AG09319 (cell line): ENCODE data around the gene ACOT4.
"Not testable (repeated sequence)": the region's sequence is repeated elsewhere in the genome, so short reads cannot be mapped to it uniquely, and the experiment has no call there.

Source experiments
- DNase-seq: peaks from one replicate; pipeline ENCODE4 v3.0.0-alpha.2; 2010; ENCODE audit warnings: low read depth; ENCODE audit errors: extremely low read depth
- CTCF ChIP-seq: IDR thresholded peaks from 2 replicates; pipeline ENCODE4 v1.5.1; 2011; ENCODE audit warnings: low read depth, mild to moderate bottlenecking, inconsistent platforms, low read length, moderate library complexity

ACOT4 gene

GRCh38 chr14:73589116-73589515 lies 2.6 kb upstream of the ACOT4 start:
- TF ChIP-seq CTCF: no peak
- DNase-seq: no peak

- not testable (repeated sequence) for DNase-seq
These were observed 1.0 kb upstream of the ACOT4 start for GRCh38 chr14:73590673-73591004.

GRCh38 chr14:73594491-73594890 lies 2.8 kb downstream of the ACOT4 start:
- no peak for DNase-seq
- TF ChIP-seq CTCF: no peak

DNA sequence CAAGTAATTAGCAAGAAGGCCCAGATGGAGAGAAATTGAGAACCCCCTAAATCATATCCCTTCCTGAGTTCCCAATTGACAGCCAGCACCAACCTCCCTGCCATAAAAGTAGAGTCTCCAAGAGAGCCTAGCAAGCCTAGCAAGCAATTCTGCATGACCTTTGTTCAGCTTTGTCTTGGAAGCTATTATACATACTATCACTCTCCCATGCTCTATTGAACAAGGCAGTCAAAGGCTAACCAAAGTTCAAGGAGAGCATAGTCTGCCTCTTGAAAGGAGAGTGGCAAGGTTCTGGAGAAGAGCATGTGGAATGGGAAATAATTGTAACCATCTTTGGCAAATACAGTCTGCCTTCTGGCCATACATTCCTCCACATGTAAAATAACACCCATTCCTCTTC lies 7.8 kb downstream of the ACOT4 start:
- no peak for TF ChIP-seq CTCF
- no peak for DNase-seq

DNA sequence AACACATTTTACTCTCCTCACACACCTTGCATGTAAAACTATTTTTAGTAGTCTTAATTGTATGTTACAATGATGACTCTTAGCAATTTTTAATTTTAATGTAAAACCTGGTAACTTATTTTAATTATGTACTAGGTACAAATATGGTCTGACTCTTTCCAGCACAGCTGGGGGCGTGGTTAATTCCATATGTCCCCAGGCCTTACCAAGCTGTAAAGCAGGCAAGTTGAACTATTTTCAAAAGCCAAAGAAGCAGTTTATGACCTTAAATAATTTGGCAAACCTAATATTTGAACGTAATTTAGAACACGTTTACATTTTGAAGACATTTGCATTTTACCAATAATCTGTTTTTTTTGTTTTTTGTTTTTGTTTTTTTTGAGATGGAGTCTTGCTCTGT lies 11.3 kb downstream of the ACOT4 start:
- no peak for DNase-seq
- no peak for TF ChIP-seq CTCF

- no peak for TF ChIP-seq CTCF
- no peak for DNase-seq
These were observed 14.6 kb downstream of the ACOT4 start for GRCh38 chr14:73606271-73606670.

DNA sequence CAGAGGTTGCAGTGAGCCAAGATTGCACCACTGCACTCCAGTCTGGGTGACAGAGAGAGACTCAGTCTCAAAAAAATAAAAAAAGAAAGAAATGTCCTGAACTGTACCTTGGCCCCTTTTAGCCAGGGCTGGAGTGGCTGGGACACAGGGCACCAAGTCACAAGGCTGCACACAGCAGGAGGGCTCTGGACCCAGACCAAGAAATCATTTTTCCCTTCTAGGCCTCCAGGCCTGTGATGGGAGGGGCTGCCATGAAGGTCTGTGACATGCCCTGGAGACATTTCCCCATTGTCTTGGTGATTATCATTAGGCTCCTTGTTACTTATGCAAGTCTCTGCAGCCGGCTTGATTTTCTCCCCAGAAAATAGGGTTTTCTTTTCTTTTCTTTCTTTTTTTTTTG lies 15.6 kb downstream of the ACOT4 start:
- TF ChIP-seq CTCF: no peak
- no peak for DNase-seq

- no peak for TF ChIP-seq CTCF
- DNase-seq: no peak
These were observed 19.0 kb downstream of the ACOT4 start for GRCh38 chr14:73610687-73611086.
